Endothelial cell of umbilical vein (primary cell): ENCODE data around the gene DDHD1.

ENCODE experiments used
- EZH2 ChIP-seq: IDR thresholded peaks from 2 replicates; pipeline ENCODE4 v1.6.1; 2012; ENCODE audit warnings: borderline replicate concordance, low read depth, mild to moderate bottlenecking, moderate library complexity, low read length, inconsistent platforms; ENCODE audit not compliant: severe bottlenecking
- FOS ChIP-seq: IDR thresholded peaks from 2 replicates; pipeline ENCODE4 v1.6.1; 2011; ENCODE audit warnings: mild to moderate bottlenecking, low read length, moderate library complexity, borderline replicate concordance; ENCODE audit not compliant: insufficient read depth
- GATA2 ChIP-seq: IDR thresholded peaks from 2 replicates; pipeline ENCODE4 v1.7.0; 2011; ENCODE audit warnings: low read depth, mild to moderate bottlenecking, moderate library complexity, mixed read lengths, low read length; ENCODE audit not compliant: insufficient read length, insufficient read depth
- JUN ChIP-seq: IDR thresholded peaks from 2 replicates; pipeline ENCODE4 v1.6.1; 2011; ENCODE audit warnings: borderline replicate concordance, low read depth; ENCODE audit not compliant: insufficient read length, insufficient read depth
- MYC ChIP-seq: IDR thresholded peaks from one replicate; pipeline ENCODE4 v1.6.1; 2011; ENCODE audit warnings: mild to moderate bottlenecking, low read depth, low read length
- POLR2A ChIP-seq: IDR thresholded peaks from 2 replicates; pipeline ENCODE4 v1.6.1; 2012; ENCODE audit warnings: low read depth, mild to moderate bottlenecking, control low read depth, low read length
- POLR2AphosphoS5 ChIP-seq: IDR thresholded peaks from 2 replicates; pipeline ENCODE4 v1.6.1; 2012; ENCODE audit warnings: low read depth, mild to moderate bottlenecking, control low read depth, low read length, moderate library complexity; ENCODE audit not compliant: insufficient read depth
- TF ChIP-seq, protein P1 (sequence below), 2 donors: IDR thresholded peaks; 1 replicate in 1 of 2; 2 replicates in 1 of 2; pipeline ENCODE4 v1.5.1; 2011; ENCODE audit warnings: low read length in 2 of 2, mild to moderate bottlenecking in 2 of 2, moderate library complexity in 2 of 2, control low read depth in 1 of 2, inconsistent platforms in 1 of 2, low read depth in 1 of 2; ENCODE audit not compliant: insufficient read depth in 1 of 2; ENCODE audit errors: extremely low read depth in 1 of 2
- TF ChIP-seq, protein P2 (sequence below): IDR thresholded peaks from 2 replicates; pipeline ENCODE4 v1.6.1; 2011; ENCODE audit not compliant: insufficient read depth, insufficient read length

DNA sequence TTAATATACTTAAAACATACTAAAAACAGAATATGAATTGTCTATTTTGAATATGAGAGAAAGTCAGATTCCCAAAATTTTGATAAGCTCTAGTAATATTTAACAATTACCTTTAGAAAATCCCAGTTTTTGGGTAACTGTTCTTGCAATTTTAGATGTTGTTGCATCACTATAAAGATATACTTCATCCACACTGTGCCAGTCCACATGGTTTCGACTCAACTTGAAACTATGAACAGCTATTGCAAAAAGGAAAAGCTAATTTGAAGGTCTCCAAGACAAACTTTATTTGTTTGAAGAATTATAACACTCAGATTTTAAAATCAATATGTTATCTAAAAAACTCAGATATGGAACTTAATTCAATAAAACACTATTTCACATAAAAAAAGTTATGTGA, 59.9 kb downstream of the DDHD1 start:
- TF ChIP-seq, protein P1, sequence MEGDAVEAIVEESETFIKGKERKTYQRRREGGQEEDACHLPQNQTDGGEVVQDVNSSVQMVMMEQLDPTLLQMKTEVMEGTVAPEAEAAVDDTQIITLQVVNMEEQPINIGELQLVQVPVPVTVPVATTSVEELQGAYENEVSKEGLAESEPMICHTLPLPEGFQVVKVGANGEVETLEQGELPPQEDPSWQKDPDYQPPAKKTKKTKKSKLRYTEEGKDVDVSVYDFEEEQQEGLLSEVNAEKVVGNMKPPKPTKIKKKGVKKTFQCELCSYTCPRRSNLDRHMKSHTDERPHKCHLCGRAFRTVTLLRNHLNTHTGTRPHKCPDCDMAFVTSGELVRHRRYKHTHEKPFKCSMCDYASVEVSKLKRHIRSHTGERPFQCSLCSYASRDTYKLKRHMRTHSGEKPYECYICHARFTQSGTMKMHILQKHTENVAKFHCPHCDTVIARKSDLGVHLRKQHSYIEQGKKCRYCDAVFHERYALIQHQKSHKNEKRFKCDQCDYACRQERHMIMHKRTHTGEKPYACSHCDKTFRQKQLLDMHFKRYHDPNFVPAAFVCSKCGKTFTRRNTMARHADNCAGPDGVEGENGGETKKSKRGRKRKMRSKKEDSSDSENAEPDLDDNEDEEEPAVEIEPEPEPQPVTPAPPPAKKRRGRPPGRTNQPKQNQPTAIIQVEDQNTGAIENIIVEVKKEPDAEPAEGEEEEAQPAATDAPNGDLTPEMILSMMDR (IDR thresholded peaks at IDR 0.05; ENCODE audit: extremely low read depth in 1 of 2, insufficient read depth in 1 of 2, low read depth in 1 of 2, low read length in 2 of 2), result no peak
- TF ChIP-seq POLR2AphosphoS5 (no peak), MYC (no peak), POLR2A (no peak), EZH2 (no peak), JUN (no peak), GATA2 (no peak), FOS (no peak)
- TF ChIP-seq, protein P2, sequence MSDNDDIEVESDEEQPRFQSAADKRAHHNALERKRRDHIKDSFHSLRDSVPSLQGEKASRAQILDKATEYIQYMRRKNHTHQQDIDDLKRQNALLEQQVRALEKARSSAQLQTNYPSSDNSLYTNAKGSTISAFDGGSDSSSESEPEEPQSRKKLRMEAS, result no peak
